ENCODE measurements around the gene MRPS22. TPM values are rescaled to one million over a fixed set of nuclear protein-coding genes. Genes with fewer than 3 reads are reported as not detected.

Gene MRPS22
- 31.3 and 36.9 TPM in 2 replicates for total RNA-seq

DNA sequence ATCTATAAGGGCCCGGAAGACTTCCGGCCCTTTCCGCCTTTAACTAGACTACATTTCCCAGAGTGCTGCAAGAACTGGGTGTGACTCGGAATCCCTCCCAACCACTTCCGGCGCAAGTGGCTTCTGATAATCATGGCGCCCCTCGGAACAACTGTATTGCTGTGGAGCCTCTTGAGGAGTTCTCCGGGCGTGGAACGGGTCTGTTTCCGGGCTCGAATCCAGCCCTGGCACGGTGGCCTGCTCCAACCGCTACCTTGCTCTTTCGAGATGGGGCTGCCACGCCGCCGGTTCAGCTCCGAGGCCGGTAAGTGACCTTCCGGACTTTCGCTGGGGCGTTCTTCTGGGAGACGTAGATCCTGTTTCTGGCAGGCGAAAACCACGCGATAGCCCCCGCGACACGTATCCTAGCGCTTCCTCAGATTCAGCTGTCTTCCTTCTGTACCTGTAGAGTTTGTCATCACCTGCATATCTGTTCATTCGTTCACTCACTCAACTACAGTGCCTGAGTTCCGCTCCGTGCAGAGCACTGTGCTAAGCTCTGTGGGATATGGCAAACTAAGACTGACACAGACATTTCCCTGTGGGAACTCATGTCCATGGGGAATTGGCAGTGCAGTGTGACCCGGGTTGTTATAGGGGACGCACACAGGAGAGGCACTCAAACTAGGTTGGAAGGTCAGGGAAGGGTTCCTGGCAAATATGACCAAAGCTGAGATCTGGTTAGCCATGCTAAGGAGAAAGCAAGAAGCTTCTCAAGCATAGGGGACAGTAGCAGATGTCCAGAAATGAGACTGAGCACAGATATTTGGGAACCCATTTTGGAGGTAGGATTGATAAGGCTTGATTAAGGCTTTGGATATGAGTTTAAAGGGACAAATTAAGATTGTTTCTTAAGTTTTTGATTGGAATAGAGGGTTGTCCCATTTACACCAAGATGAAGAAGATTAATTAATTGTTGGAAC, at the start of gene MRPS22:
Gene MRPS22, plus strand, starts transcription at position 126 of the 962 bp plus-strand sequence. Its CDS starts 7 bp downstream, at position 133.

DNA sequence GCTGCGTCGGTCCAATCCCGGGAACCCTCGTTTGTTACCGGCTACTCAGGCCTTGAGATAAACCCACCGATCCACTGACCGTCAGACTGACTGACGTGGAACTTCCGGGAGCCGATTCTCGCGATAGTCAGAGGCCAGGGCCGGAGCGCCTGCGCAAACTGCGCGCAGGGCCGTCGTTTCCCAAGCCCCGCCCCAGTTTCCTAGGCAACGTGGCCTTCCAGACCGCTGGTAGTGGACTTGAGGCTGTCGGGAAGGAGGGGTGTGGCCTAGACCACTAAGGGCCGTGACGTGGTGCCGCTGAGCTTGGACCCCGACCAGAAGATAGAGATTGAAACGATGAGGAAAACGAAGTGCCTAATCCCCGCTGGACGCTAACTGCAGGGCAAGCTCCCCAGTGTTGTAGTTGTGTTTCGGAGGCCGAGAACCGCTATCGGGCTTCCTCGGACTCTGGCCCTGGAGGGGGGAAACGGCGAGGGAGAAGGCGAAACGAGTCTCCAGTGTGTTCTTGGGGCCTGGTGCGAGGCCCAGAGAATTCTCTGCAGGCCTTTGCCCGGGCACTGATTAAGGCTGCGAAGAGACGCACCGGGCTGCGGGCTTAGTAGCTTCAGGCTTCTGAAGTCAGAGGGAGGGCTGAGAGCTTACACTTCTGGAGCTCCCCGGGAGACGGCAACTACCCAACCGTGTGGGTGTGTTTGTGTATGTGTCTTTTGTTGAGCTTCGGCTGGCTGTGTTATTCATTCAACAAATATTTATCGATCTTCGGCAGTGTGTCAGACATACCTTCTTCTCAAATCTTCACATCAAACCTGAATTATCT, 45.9 kb downstream of the MRPS22 start, which contains the start of gene COPB2:
Gene COPB2, minus strand, starts transcription at position 96 of the 817 bp plus-strand sequence. CDS start 97 bp downstream, outside the sequence.

Other genes starting within 250 kb of the MRPS22 start
- gene COPB2, start 45.6 kb downstream of the MRPS22 start, total RNA-seq, result 108 and 118 TPM in 2 replicates
- gene RBP2, start 132.5 kb downstream of the MRPS22 start, total RNA-seq, result not detected in 2 replicates
- gene RBP1, start 195.7 kb downstream of the MRPS22 start, total RNA-seq, result 5.2 and 7.2 TPM in 2 replicates

All from cardiac ventricle fibroblast (primary cell).